NCI-H2196 treated with DMSO at 0.1 percent for 48 hours (cell line): ENCODE results near the gene KMT2D.

Experiments used
- DNase-seq: peaks from one replicate; lab custom pipeline; 2025; ENCODE audit not compliant: unreplicated experiment; lab: John Stamatoyannopoulos, UW

KMT2D gene

GRCh38 chr12:49038291-49038955, 22.2 kb downstream of the KMT2D start:
- no peak for DNase-seq

GRCh38 chr12:49037947-49038237, 22.7 kb downstream of the KMT2D start:
- DNase-seq, result no peak

- DNase-seq, result no peak
These were observed 23.3 kb downstream of the KMT2D start for GRCh38 chr12:49037111-49037946.

- no peak for DNase-seq
These were observed 24.6 kb downstream of the KMT2D start for GRCh38 chr12:49036029-49036428.

GRCh38 chr12:49034286-49034622, 26.3 kb downstream of the KMT2D start:
- no peak for DNase-seq

GRCh38 chr12:49033611-49034285, 26.8 kb downstream of the KMT2D start:
- no peak for DNase-seq

- no peak for DNase-seq
These were observed 27.7 kb downstream of the KMT2D start for GRCh38 chr12:49032679-49033447.

GRCh38 chr12:49032276-49032675, 28.3 kb downstream of the KMT2D start:
- DNase-seq, result no peak

GRCh38 chr12:49031573-49032161, 28.9 kb downstream of the KMT2D start:
- no peak for DNase-seq

- no peak for DNase-seq
These were observed 29.7 kb downstream of the KMT2D start for GRCh38 chr12:49030714-49031572.

- DNase-seq, result no peak
These were observed 30.5 kb downstream of the KMT2D start for GRCh38 chr12:49030119-49030518.

- no peak for DNase-seq
These were observed 31.8 kb downstream of the KMT2D start for GRCh38 chr12:49028666-49029275.

GRCh38 chr12:49027846-49028555, 32.6 kb downstream of the KMT2D start:
- no peak for DNase-seq

- no peak for DNase-seq
These were observed 33.7 kb downstream of the KMT2D start for GRCh38 chr12:49026678-49027480.

GRCh38 chr12:49026101-49026500, 34.5 kb downstream of the KMT2D start:
- DNase-seq, result no peak

- DNase-seq, result no peak
These were observed 35.1 kb downstream of the KMT2D start for GRCh38 chr12:49025463-49025862.

- no peak for DNase-seq
These were observed 36.1 kb downstream of the KMT2D start for GRCh38 chr12:49024543-49024942.

GRCh38 chr12:49023812-49024211, 36.8 kb downstream of the KMT2D start:
- no peak for DNase-seq
